ENCODE data around the gene DPP8. TPM values are rescaled to one million over a fixed set of nuclear protein-coding genes. Genes with fewer than 3 reads are reported as not detected.

DPP8 gene
- total and polyA plus RNA-seq, 2 donors from 2014 or later = 8.2 to 38.6 TPM

DNA sequence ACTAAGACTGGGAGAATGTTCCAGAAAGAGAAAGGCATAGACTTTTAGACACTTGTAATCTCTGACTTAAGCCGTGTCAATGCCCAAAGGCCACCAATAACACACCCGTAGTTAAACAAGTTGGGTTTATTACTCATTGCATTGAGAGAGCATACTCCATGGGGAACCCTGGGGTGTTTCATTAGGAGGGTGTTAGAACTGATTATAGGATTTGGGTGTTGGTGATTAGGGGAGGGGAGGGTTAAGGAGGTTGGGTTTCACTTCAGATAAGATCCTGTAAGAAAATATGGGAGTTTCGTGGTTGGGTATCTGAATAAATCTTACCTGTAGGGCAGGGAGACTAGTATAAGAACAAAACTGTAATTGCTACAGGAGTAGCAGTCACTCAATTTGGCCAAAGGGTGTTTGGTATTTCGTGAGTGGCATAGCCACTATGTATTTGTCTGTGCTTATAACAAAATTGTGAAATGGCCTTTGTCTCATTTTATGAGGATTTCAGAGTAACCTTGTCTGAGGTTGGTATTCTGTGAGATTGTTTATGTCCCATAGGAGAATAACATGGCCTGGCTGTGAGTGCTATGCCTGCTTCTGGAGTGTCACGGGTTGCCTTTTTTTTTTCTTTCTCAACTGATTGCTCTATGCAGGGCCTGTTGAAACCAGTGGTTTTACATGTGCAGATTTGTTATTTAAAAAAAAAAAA lies 15.7 kb upstream of the DPP8 start:
- H3K9ac ChIP-seq (ENCODE audit: low read length in 3 of 3) = no peak overlapping the region
- H3K4me3 ChIP-seq (ENCODE audit: low read length in 3 of 3) = peak overlapping the region in 1 of 3 donors; percentile 6
- peak overlapping the region; percentile 23 to 54 for H3K27ac ChIP-seq (ENCODE audit: low read depth in 2 of 2, low read length in 2 of 2)
- TF ChIP-seq CTCF (IDR thresholded peaks at IDR 0.05; ENCODE audit: borderline replicate concordance, extremely low read depth, insufficient read depth) = no peak
- H3K4me1 ChIP-seq (ENCODE audit: control insufficient read depth in 2 of 3, insufficient read depth in 2 of 3, low read depth in 1 of 3, low read length in 3 of 3) = peaks cover 0 to 7% (median 0%) of the 10 kb centered on the region in 3 donors
- intact Hi-C loops (cut with DNase I) = no loop called here
- FAIRE-seq = no peak
- no peaks in the 10 kb centered on the region for H3K27me3 ChIP-seq (ENCODE audit: control insufficient read depth, insufficient read depth, low read length)
- H3K9me3 ChIP-seq (ENCODE audit: control insufficient read depth in 2 of 3, insufficient read depth in 1 of 3, low read length in 3 of 3) = no peaks in the 10 kb centered on the region
- DNase-seq = no peak
- no peaks in the 10 kb centered on the region for H3K36me3 ChIP-seq (ENCODE audit: control insufficient read depth in 2 of 3, insufficient read depth in 3 of 3, low read length in 3 of 3)

DNA sequence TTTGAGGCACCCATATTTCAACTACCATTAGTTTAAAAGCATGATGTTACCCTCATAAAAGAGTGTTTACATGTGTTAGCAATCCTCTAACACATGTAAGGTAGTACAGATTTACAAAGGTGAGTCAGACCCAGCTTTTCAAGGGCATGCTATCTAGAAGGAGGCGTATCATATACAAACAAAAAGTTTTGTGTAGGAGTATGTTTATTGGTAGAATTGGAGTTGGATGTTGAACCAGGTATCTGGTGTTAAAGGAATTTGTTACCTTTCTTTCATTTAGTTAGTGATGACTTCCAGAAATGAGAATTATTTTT lies 15.2 kb upstream of the DPP8 start:
- peak overlapping the region in 1 of 2 donors; percentile 23 for H3K27ac ChIP-seq (ENCODE audit: low read depth in 2 of 2, low read length in 2 of 2)
- no peak for DNase-seq
- no peak overlapping the region for H3K9ac ChIP-seq (ENCODE audit: low read length in 3 of 3)
- H3K9me3 ChIP-seq (ENCODE audit: control insufficient read depth in 2 of 3, insufficient read depth in 1 of 3, low read length in 3 of 3) = no peaks in the 10 kb centered on the region
- TF ChIP-seq CTCF (IDR thresholded peaks at IDR 0.05; ENCODE audit: borderline replicate concordance, extremely low read depth, insufficient read depth) = no peak
- H3K27me3 ChIP-seq (ENCODE audit: control insufficient read depth, insufficient read depth, low read length) = no peaks in the 10 kb centered on the region
- H3K4me3 ChIP-seq (ENCODE audit: low read length in 3 of 3) = no peak overlapping the region
- intact Hi-C loops (cut with DNase I) = no loop called here
- H3K4me1 ChIP-seq (ENCODE audit: control insufficient read depth in 2 of 3, insufficient read depth in 2 of 3, low read depth in 1 of 3, low read length in 3 of 3) = peaks cover 0 to 7% (median 0%) of the 10 kb centered on the region in 3 donors
- no peak for FAIRE-seq
- H3K36me3 ChIP-seq (ENCODE audit: control insufficient read depth in 2 of 3, insufficient read depth in 3 of 3, low read length in 3 of 3) = no peaks in the 10 kb centered on the region

DNA sequence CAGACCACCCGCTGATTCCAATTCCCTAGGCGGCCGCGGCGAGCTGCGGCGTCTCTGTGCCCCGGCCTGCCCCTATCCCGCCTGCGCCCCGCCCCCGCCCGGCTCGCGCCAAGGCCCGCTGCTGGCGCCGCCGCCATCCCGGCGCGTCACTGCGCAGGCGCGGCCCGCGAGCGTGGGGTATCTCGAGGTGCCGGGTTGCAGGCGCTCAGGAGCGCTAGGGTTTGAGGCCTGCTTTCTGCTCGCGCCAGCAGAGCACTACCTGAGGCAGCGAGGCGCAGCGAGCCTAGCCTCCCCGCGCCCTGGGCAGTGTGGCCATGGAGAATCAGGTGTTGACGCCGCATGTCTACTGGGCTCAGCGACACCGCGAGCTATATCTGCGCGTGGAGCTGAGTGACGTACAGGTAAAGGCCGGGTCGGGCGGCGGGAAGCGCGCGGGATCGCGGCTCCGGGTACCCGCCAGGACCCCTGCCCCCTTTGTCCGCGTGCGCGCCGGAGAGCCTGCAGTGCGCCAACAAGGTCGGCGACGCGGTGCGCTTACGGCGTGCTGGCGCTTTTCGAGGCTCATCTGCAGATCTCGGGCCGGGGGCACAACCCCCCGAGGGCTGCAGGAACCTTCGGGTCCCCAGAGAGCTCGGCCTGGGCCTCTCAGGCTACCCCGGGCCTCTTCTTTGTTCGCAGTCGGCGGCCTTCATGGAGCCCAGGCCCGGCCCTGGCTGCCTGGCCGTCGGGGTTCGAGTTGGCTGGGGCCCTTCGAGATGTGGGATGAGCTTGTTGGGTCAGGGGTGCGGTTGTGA lies 13.0 kb upstream of the DPP8 start, which contains the start of gene HACD3:
Gene HACD3, plus strand, starts transcription at position 146 of the 794 bp plus-strand sequence. Its CDS starts 169 bp downstream, at position 315.
- no peak for TF ChIP-seq CTCF (IDR thresholded peaks at IDR 0.05; ENCODE audit: borderline replicate concordance, extremely low read depth, insufficient read depth)
- H3K9me3 ChIP-seq (ENCODE audit: control insufficient read depth in 2 of 3, insufficient read depth in 1 of 3, low read length in 3 of 3) = no peaks in the 10 kb centered on the region
- peak within 1 kb of the TSS; percentile 54 to 87 (median 60) for H3K9ac ChIP-seq (ENCODE audit: low read length in 3 of 3)
- H3K4me3 ChIP-seq (ENCODE audit: low read length in 3 of 3) = peak within 1 kb of the TSS; percentile 77 to 85 (median 80)
- DNase-seq (peak; percentile 93 to 95 (median 95)), FAIRE-seq (no peak)
- H3K36me3 ChIP-seq (ENCODE audit: control insufficient read depth in 2 of 3, insufficient read depth in 3 of 3, low read length in 3 of 3) = no peaks in the 10 kb centered on the region
- peak within 1 kb of the TSS; percentile 76 to 79 for H3K27ac ChIP-seq (ENCODE audit: low read depth in 2 of 2, low read length in 2 of 2)
- intact Hi-C loops (cut with DNase I) = no loop called here
- H3K27me3 ChIP-seq (ENCODE audit: control insufficient read depth, insufficient read depth, low read length) = no peaks in the 10 kb centered on the region
- peaks cover 0 to 7% (median 0%) of the 10 kb centered on the region in 3 donors for H3K4me1 ChIP-seq (ENCODE audit: control insufficient read depth in 2 of 3, insufficient read depth in 2 of 3, low read depth in 1 of 3, low read length in 3 of 3)
